Effector CD4-positive, alpha-beta T cell (primary cell): ENCODE results near the gene AJAP1. TPM values are rescaled to one million over a fixed set of nuclear protein-coding genes. Genes with fewer than 3 reads are reported as not detected.
"Not testable (repeated sequence)": the region's sequence is repeated elsewhere in the genome, so short reads cannot be mapped to it uniquely, and the experiment has no call there.

Experiments
- DNase-seq: peaks from one replicate; pipeline ENCODE4 v3.0.0-alpha.2; 2020
- total RNA-seq: gene quantifications from one replicate; lab custom pipeline; 2026; lab: John Stamatoyannopoulos, UW

The AJAP1 gene, protein sequence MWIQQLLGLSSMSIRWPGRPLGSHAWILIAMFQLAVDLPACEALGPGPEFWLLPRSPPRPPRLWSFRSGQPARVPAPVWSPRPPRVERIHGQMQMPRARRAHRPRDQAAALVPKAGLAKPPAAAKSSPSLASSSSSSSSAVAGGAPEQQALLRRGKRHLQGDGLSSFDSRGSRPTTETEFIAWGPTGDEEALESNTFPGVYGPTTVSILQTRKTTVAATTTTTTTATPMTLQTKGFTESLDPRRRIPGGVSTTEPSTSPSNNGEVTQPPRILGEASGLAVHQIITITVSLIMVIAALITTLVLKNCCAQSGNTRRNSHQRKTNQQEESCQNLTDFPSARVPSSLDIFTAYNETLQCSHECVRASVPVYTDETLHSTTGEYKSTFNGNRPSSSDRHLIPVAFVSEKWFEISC
- not detected for total RNA-seq

DNA sequence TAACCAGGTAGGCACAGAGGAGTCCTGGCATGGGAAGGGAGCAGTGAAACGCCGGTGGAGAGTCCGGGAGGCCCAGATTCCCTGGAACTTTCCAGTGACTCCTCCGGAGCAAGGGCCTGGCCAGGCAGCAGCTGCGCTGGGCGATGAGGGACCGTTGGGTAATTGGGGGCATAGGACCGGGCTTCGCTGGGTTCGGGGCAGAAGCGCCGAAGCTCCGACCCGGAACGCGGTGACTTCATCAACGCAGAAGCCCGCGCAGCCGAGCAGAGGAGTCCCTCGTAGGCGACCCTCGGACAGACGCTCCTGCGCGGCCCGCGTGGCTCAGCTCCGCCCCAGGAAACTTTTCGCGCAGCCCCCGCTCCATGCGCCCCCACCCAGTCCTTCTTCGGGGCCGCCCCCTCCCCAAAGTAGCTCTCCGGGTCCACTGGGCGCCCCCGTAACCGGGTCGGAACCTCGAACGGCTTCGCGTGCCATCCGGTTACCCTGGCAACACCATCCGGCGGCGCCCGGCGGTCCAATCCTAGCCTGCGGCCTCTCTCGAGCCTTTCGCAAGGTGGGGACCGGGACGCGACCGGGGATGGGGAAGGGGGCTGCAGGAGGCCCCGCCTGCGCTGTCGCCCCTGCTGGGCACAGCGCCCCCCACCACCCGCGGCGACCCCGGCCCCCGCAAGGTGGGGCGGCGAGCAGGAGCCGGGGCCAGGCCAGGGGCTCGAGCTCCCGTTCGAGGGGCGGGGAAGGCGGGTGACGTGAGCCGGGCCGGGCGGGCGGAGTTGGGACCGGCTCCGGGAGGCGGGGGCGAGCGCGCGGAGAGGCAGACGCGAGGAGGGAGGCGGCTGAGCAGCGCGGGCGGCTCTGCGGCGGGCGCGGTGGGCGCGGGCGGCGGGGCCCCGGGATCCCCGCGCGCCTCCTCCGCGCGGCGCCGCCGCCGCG lies at the start of gene AJAP1:
Gene AJAP1 (plus strand): TSS at position 814 of the 930 bp plus-strand sequence. CDS start 817 bp downstream, outside the sequence.
- DNase-seq, result no peak

DNA sequence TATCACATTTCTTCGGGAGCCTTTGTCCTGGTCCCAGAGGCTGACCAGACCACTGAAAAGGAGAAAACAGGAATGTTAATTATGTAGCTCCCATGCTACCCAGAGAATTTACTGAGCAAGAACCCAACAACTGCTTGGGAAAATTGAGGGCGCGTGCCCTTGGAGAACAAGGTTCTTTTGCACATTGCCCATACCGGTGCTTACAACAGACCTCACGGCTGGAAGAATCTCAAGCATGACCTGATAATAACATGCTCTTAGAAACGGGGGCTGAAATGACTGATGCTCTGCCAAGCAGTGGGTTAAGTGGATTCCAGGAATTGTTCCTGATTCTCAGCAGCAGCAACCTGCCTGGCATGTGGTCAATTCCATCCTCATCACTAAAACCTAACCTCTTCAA lies 49.3 kb upstream of the AJAP1 start:
- DNase-seq, result no peak

DNA sequence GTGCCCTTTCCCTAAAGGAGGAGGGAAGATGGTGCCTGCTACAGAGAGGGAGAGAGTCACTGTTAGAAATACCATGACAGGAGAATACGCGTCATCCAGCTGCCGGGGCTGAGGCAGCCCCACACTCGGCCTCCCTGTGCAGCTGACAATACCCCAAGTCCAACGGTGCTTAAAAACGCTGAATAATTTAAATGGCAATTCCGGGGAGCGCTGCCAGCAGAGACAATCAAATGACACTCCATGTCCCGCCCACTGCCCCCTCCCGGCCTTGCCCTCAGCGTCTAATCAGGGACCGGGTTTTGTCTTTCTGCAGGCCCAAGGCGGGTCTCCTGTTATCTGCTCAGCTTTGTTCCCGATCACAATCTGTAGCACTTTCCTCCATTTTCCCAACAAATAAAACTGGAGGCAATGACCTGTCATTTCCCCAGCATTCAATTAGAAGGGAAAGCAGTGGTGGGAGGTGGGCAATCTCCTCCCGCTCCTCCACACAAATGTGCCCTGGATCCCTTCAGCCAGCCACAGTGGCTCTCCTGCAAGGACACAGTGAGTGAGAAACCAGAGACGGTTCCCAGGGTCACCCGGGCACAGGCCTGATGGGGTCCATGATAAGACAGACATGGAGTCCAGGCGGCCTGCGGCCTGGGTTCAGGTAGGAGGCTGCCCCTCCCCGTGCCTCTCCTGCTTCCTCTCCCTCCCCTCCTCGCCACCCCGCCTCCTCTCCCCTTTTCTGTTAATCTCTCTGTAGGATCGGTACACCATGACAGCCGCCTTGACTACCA lies 42.7 kb upstream of the AJAP1 start:
- DNase-seq, result no peak

DNA sequence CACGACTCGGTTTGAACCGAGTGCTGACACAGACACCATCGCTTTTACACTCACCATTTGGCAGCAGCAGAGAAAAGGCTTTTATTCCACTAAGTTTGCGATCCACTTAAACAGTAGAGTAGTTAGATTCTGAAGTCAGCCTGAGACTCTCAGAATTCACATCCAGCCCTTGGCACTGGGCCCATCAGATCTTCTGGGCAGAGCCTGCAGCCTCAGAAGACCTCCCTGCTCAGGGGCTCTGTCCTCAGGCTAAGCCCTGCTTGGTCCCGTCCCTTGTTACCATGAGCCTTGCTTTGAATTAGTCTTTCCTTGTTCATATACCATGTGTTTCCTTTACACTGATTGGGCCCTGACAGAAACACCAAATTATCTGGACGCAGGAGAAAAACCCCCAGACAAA lies 41.4 kb upstream of the AJAP1 start:
- DNase-seq, result no peak

DNA sequence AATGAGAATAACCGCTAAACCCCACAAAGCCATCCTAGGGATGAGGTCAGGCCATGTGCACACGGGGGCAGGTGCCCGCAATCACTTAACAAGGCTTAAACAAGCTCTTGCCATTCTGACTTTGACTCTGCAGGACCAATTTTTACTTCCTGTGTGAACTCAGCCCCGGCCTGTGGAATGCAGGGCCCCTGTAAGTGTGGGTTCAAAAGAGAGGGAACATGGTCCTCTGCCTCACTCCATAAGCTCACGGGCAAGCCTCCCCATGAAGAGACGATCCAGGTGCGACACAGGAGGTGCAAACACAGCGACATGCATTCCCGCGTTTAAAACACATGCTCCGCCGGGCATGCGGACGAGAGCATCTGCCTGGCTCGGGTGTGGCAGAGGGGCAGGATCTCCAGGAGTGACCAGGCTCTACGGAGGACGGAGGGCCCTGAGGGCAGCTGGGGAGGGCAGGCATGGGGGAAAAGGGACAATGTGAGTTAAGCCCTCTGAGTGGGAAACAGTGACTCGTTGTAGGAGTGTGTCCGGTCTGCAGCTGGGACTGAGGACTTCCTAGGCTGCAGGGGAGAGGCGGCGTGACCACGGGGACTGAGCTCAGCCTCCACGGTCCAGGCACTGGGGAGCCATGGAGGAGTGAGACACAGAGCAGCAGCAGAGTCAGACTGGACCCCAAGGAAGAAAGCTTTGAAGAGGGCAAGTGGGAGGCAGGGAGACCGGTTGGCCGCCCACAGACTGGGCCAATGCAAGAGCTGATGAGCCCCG lies 40.6 kb upstream of the AJAP1 start:
- DNase-seq, result no peak

DNA sequence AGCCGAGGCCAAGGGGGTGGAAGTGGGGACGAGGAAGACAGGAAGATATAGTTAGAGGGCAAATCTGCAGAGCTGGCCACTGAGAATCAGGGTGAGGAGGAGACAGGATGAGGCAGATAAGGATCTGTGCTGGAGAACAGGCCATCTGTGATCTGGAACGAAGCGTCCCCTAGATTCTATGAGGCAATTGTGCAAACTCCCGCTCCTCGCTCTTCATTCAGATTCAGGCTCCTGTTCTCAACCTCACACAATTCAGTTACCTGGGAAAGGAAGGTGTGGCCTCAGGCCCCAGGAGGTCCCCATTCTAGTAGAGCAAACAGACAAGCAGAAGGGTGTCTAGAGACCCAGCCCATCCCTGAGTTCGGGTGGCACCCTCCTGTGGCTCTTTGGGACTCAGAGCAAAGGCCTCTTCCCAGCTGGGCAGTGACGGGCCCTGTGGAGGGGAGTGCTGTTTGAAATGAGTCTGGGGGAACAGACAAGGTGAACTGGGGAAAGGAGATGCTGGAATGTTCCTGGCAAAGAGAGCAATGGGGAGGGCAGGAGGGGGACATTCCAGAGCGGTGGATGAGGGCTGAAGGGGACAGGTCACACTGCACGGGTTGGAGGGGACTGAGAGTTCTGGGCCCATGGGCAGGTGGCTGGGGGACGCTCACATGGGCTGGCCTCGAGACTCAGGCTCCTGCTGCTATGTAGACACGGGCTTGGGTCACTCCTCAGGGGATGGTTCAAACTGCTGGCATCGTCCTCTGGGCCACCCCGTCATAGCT lies 39.9 kb upstream of the AJAP1 start:
- no peak for DNase-seq

DNA sequence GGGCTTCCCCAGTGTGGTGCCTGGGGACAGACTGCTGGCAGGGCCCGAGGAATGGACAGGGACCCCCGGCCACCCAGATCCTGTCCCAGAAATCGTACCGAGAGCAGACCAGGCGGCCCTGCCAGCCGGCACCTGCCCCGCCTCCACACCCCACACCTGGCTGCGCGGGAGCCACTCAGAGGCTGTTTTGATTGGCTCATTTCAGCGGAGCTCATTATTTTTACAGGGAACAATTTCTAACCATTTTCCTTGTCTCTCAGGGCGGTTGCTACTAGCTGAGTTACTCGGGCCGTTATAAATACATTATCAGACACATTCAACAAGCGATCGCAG lies 39.3 kb upstream of the AJAP1 start:
- DNase-seq, result no peak

DNA sequence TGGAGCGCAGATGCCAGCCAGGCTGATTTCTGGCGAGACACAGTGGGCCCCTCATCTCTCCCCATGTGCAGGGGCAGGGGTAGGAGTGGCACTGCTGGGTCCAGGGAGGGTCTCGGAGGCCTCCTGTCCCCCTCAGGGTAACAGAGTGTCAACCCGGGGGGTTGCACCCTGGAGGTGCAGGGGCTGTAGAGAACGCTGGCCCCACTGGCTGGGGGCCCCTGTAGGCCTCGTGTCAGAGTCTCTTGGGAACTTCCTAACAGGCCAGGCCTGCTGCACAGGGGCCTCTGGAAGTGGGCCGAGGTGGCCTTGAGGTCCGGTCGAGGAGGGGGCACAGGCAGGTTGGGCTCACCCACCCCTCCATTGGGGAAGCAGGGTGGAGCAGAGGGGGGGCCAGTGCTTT lies 38.9 kb upstream of the AJAP1 start:
- no peak for DNase-seq

DNA sequence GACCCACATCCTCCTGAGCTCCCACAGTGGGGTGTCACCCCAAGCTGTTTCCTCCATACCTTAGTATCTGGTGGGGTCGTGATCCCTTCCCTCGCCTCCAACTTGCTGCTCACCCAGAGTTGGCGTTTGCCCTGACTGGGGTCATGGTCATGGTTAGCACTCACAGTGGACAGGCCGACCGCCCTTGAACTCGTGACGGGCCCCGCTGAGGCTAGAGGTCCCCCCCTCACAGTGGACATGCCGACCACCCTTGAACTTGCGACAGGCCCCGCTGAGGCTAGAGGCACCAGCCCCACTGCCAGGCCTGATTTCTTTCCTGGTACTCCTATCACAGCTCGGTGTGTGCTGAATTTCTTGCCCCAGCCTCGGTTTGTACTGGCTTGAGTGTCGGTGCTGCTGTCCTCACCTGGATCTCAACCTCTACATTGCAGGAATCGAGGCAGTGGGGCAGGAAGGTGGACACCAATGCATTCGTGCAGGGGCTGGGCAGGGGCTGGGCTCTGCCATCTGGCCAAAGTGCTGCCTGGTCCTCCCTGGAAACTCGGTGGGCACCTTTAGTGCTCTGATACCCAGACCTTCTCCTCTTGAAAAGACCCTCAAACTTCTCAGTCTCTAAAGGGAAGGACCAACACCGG lies 37.5 kb upstream of the AJAP1 start:
- no peak for DNase-seq

DNA sequence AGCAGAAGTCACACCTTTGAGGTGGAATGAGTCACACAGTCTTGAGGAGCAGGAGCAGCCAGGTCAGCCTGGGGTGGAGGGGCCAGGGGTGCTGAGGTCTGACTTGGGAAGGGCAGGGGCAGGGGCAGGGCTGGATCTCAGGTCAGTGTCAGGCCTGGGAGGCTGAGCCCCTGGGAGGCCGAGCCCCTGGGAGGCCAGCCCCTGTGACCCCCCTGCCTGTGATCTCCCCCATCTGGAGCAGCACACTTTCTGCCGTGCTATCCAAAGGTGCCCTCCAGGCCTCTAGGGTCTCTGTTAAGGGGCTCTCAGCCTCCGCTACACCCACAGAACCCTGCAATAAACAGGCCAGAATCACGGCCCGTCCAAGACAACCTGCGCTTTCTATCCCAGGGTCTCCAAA lies 36.9 kb upstream of the AJAP1 start:
- DNase-seq, result no peak

DNA sequence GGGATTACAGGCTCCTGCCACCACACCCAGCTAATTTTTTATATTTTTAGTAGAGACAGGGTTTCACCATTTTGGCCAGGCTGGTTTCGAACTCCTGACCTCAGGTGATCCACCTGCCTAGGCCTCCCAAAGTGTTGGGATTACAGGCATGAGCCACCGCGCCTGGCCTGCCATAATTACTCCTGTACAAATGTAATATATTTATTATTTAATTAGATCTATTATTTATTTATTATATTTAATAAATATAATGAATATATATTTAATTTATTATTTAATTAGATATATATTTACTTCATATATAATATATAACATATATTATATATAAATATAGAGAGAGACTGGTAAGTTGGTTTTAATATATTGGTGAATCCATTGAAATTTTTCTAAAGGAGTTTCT lies 35.6 kb upstream of the AJAP1 start:
- not testable (repeated sequence) for DNase-seq

DNA sequence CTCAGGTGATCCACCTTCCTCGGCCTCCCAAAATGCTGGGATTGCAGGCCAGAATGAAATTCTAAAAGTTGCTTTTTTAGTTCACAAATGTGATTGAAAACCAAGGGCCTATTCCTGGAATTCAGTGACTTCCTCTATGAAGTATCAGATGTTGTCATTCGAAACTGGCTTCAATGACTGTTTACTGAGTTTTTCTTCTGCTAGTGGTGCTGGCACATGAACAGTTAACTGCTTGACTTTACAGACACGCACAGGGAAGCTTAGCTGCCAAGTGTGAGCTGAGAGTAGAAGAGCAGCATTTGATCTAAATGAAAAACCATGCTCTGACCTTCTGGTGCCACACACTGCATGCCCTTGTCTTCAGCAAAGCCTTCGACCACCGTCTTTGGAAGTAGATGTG lies 32.8 kb upstream of the AJAP1 start:
- DNase-seq, result no peak

DNA sequence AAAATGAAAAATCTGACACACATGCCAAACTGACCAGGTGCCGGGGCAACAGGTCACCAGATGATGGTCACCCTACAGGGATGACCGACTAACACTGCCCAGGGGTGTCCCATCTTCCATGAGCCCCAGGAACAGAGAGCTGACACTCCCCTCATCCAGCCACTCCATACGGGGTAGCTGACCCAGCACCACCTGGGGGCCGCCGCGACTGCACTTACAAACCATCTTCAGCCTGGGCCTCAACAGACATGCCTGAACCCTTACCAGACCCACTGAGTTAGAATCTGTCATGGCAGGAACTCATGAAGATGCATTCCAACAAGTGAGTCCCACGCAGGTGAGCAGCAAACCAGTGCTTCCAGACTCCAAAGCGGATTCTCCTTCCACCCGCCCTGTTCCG lies 31.6 kb upstream of the AJAP1 start:
- no peak for DNase-seq

DNA sequence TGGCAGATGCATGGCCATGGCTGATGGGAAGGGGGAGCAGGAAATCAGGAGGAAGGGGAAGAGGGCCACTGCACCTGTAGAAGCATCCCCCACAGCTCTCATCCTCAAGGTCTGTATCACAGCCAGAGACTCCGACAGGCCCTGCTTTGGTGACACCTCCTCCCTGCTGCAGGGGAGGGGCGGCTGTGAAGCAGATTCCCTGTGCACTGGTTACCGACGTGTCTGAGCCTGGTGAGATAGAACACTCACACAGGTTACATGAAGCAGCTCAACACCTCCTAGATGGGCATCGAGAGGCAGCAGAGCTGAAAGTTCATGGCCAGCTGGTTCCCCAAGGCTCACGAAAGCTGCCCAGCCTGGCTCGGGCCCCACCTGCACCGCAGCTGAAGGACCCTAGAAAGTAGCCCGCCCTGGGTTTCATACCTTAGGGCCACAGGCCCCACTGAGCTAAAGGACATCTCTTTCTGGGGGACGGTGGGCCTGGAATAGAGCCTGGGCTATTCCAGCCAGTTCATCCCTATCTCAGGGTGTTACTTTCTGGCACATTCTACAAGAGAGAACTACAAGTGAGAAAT lies 30.2 kb upstream of the AJAP1 start:
- DNase-seq, result no peak

DNA sequence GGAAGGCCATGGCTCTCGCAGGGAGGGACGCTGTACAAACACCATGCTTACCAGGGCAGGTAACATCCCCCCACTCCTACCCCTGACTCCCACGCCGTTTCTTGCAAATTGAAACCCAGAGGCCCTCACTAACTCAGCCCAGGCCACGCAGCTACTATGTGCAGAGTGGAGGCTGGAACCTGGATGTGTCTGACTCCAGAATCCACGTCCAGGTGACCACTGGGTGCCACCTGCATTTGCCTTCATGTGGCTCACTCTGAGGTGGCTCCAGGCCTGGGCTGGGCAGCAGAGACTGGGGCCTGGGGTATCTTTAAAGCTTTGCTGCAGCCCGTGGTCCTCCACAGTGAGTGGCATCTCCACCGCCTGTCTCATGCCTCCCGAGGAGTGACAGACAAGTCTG lies 29.6 kb upstream of the AJAP1 start:
- DNase-seq, result no peak

DNA sequence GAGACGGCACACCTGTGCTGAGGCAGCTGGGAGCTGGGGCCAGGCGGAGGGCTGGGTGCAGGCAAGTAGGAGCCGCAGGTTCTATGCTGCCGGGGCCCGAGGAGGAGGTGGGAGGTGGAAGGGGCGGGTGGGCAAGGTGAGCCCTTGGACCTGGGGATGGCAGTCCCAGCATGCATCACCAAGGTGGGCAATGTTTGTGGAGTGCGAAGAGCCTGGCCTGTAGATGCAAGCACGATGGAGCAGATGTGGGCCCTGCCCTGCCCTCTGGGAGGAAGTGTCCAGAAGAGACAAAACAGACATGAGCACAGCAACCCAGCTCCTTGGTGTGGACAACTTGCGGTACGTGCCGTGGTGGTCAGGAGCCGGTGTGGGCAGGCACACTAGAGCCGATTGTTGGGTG lies 28.3 kb upstream of the AJAP1 start:
- DNase-seq, result no peak

DNA sequence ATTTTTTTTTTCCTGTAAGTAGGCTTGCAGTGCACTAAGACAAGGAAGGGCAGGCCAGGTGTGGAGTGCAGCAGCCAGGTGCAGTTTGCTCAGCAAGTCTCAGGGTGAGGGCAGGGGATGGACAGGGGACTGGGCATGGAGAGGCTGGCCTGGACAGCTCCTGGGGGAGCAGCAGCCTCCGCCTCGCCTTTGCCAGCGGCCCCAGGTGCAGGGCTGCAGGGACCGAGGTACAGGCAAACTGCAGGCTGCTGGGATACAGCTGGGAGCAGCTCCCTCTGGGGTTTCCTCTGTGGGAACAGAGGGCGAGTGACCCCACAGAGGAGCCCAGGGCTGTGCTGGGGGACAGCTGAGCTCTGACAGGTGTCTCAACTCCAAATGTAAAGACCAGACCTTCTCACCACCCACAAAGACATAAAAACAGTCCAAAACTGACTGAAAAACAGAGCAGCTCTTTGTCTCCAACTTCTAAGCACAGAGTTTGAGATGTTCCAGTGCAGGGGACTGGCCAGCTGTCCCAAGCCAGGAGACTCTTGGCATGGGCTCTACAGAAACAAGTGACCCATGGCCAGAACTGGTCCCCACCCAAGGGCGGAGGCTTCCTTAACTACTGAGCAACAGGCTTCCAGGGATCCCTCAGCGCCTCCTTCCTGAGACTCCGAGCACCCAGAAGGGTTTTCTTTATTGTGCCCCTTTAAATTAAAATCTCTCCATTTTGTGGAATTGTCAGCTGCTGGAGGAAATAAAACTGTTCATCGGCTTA lies 27.7 kb upstream of the AJAP1 start:
- no peak for DNase-seq

DNA sequence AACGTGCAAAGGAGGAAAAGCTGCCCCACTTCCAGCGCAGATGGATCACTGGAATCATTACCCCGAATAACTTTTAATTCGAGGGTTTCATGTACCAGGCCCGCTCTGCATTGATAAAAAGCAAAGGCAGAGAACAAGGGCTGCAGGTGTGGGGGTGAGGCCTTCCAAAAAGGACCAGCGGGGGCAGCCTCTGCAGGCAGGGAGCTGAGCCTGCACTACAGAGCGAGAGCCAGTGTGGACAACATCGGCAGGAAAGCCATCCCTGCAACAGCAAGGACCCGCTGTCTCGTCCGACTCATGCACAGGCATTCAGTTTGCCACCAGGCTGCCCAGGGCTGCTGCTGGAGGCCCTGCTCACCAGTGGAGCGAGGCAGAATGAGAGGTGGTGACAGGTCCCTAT lies 27.1 kb upstream of the AJAP1 start:
- DNase-seq, result no peak

DNA sequence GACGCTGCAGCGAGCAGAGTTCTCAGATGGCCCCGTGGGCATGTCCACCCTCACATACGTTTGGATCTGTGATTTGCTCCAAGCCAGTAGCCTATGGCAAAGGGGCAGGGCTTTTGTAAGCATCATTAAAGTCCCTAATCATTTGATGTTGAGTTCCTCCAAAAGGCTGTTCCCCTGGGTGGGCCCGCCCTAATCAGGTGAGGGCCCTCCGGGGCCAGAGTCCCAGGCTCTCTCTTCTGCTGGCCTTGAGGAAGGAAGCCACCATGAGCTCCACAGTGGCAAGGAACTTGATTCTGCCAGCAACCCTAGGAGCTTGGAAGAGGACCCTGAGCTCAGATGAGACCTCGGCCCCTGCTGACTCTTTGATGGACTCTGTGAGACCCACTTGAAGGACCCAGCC lies 25.4 kb upstream of the AJAP1 start:
- no peak for DNase-seq

DNA sequence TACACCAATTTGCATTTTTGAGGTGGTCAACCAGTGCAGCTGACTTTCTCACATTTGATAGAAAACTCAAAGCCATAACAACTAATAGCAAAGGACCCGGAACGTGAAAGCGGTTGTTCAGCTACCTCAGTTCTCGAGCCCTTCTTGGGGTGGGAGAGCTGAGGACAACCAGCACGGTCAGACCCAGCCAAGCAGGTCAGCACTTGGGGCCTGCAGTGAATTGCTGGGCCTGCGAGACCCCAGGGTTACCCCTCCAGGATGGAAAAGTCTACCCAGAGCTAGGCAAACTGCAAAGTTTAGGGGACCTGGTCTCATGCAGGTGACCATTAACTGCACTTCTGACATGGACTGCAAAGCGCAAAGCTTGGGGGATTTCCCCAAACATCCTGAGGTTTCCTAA lies 23.8 kb upstream of the AJAP1 start:
- DNase-seq, result no peak
